Mesodermal cell (in vitro differentiated cells): ENCODE measurements around the gene CXCR6.

ENCODE experiments used
- H3K27ac ChIP-seq: 2 replicates; pipeline ENCODE4 v1.7.0; 2013; ENCODE audit warnings: mild to moderate bottlenecking, low read depth, low read length, moderate library complexity; ENCODE audit not compliant: severe bottlenecking
- H3K36me3 ChIP-seq: 2 replicates; pipeline ENCODE4 v1.7.1; 2013; ENCODE audit warnings: mild to moderate bottlenecking, low read length, moderate library complexity; ENCODE audit not compliant: control insufficient read depth, insufficient read depth
- H3K4me1 ChIP-seq: one replicate; pipeline ENCODE4 v1.7.1; 2013; ENCODE audit warnings: mild to moderate bottlenecking, low read length; ENCODE audit not compliant: insufficient read depth, control insufficient read depth, poor library complexity, severe bottlenecking
- H3K4me3 ChIP-seq: 2 replicates; pipeline ENCODE4 v1.7.0; 2013; ENCODE audit warnings: low read length, control low read depth, mild to moderate bottlenecking; ENCODE audit not compliant: insufficient read depth, poor library complexity, severe bottlenecking; ENCODE audit errors: extremely low read depth
- H3K9me3 ChIP-seq: 2 replicates; pipeline ENCODE4 v1.7.1; 2013; ENCODE audit warnings: mild to moderate bottlenecking, low read length, moderate library complexity; ENCODE audit not compliant: control insufficient read depth
- WGBS, 2 experiments: methylation state at CpG; one replicate each; pipeline ENCODE4 v1.1.5; 2013; ENCODE audit warnings: missing lambda C conversion rate in 2 of 2; ENCODE audit not compliant: insufficient coverage in 2 of 2; 5-methylcytosine and 5-hydroxymethylcytosine counted together

Gene CXCR6

GRCh38 chr3:45910892-45911291, 32.4 kb upstream of the CXCR6 start:
- Histone ChIP-seq H3K4me1 (peaks cover 12% of the 10 kb centered on the region), H3K36me3 (no peaks in the 10 kb centered on the region), H3K9me3 (no peaks in the 10 kb centered on the region), H3K4me3 (no peak overlapping the region), H3K27ac (no peak overlapping the region)
- whole genome bisulfite sequencing, 2 experiments = 90 to 93% methylated on average over 2 to 3 of the region's 4 CpGs

DNA sequence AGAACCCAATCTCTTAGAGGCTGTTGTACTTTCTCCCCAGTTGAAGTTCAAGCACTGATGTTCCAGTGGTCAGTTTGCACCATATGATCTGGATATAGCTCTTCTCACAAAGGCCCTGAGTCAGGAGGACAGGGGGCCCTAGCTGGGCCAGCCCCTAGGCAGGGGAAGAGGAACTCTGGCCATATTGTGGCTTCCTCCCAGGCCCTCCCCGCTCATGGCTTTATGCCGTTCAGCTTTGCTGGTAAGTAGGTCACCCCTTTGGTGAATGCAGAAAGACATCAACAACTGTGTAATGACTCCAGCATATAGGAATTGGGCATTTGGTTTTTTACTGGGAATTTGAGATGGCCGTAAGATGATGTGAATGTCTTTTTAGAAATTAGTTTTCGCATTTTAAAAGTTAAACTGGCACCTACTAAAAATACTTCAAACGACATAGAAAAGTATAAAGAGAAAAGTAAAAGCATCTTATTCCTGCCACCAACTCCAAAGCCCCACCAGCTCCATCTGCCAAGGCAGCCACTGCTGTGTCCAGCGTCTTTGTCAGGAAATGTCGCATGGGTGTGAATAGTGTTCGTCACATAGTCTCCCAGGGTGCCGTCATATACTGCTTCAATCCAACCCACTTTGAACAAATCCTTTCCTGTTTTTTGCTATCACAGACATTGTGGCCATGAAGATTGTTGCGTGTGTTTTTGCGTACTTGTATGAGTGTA, 31.6 kb upstream of the CXCR6 start:
- Histone ChIP-seq H3K4me1 (peaks cover 12% of the 10 kb centered on the region), H3K4me3 (no peak overlapping the region), H3K27ac (no peak overlapping the region), H3K36me3 (no peaks in the 10 kb centered on the region), H3K9me3 (no peaks in the 10 kb centered on the region)
- WGBS, 2 experiments = 80 to 92% methylated on average over 1 to 3 of the region's 11 CpGs

- H3K4me3 ChIP-seq = no peak overlapping the region
- H3K4me1 ChIP-seq = peaks cover 10% of the 10 kb centered on the region
- H3K36me3 ChIP-seq = no peaks in the 10 kb centered on the region
- H3K27ac ChIP-seq = no peak overlapping the region
- 86 to 90% methylated on average over 6 of the region's 6 CpGs for whole genome bisulfite sequencing, 2 experiments
- H3K9me3 ChIP-seq = no peaks in the 10 kb centered on the region
Observed at GRCh38 chr3:45912435-45912834, 30.8 kb upstream of the CXCR6 start.

- H3K4me3 ChIP-seq = no peak overlapping the region
- no peaks in the 10 kb centered on the region for H3K36me3 ChIP-seq
- no peak overlapping the region for H3K27ac ChIP-seq
- H3K9me3 ChIP-seq = no peaks in the 10 kb centered on the region
- 87 to 91% methylated on average over 5 to 6 of the region's 7 CpGs for WGBS, 2 experiments
- H3K4me1 ChIP-seq = peaks cover 3% of the 10 kb centered on the region
Observed at GRCh38 chr3:45914362-45915058, 28.8 kb upstream of the CXCR6 start.

GRCh38 chr3:45915059-45915439, 28.2 kb upstream of the CXCR6 start:
- no peak overlapping the region for H3K27ac ChIP-seq
- 80 to 95% methylated on average over 8 of the region's 9 CpGs for WGBS, 2 experiments
- H3K9me3 ChIP-seq = no peaks in the 10 kb centered on the region
- no peak overlapping the region for H3K4me3 ChIP-seq
- H3K36me3 ChIP-seq = peaks cover 1% of the 10 kb centered on the region
- peaks cover 3% of the 10 kb centered on the region for H3K4me1 ChIP-seq

DNA sequence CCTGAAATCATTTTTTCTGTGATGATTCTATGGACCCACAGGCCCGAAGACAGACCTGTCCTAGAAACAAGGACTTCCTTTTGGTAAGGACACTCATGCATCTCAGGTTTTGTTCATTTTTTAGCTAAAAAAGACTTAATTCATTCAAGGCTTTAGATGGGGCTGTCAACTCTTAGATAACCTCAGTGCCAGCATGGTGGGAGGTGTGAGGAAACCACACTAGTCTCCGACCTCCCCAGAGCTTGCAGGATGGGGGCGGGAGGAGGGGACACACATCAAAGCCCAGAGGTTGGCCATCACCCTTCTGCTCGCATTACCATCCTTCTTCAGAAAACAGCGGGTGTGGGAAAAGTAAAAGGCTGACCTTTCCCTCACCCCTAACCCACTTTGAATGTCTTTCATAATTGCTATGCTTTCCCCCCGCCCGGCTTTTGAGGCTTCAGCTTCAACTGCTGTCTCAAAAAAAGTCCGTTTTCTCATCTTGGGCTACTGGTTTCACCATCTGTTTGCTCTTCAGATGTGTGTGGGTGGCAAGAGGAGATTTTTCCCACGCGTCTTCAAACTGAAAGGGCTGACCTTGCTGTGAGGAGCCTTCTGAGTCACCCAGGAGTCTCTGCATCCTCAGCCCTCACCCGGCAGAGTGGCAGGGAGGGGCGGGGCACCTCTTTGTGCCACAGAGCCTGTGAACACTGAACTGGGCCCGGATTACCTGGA, 27.6 kb upstream of the CXCR6 start:
- peak overlapping the region; percentile 16 for H3K27ac ChIP-seq
- no peak overlapping the region for H3K4me3 ChIP-seq
- WGBS, 2 experiments = 33 to 38% methylated on average over 7 to 10 of the region's 13 CpGs
- H3K9me3 ChIP-seq = no peaks in the 10 kb centered on the region
- peaks cover 5% of the 10 kb centered on the region for H3K36me3 ChIP-seq
- H3K4me1 ChIP-seq = peaks cover 3% of the 10 kb centered on the region

DNA sequence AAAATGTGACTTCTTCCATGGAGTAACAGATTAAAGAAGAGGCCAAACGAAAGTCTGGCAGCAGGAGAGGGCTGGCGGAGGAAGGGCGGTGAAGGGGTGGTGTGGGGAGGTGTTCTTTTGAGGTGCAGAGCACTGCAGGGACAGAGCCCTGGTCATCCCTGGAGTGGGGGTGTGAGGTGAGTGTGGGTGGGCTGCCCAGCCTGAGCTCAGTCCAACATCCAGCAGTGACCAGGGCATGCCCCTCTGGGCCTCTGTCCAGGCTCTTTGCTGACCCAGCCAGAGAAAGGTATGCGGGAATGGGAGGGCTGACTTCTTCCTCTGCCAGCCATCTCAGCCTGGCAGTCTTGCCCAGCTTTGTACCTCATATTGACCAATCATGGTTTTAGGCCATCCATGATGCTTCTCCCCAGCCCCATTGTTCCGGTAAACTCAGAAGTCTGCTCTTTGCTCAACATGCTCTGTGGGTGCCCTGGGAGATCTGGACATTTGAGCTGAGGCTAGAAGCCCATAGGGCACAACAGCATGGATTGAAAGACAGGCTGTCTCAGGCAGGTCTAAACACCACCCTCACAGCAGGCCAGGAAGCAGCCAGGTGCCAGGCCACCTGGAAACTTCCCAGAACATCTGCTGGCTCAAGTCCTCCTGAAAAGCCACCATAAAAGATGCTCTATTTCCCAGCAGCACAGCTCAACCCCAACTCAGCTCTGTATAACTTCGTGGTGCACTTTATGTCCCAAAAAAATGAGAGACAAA, 25.9 kb upstream of the CXCR6 start:
- Histone ChIP-seq H3K9me3 (no peaks in the 10 kb centered on the region), H3K27ac (no peak overlapping the region), H3K4me1 (peaks cover 3% of the 10 kb centered on the region), H3K36me3 (peaks cover 5% of the 10 kb centered on the region), H3K4me3 (no peak overlapping the region)
- WGBS, 2 experiments = 92 to 93% methylated on average over 3 to 5 of the region's 6 CpGs

- peaks cover 11% of the 10 kb centered on the region for H3K36me3 ChIP-seq
- no peak overlapping the region for H3K27ac ChIP-seq
- H3K4me1 ChIP-seq = no peaks in the 10 kb centered on the region
- H3K9me3 ChIP-seq = no peaks in the 10 kb centered on the region
- no peak overlapping the region for H3K4me3 ChIP-seq
- 94 to 95% methylated on average over 12 to 14 of the region's 14 CpGs for WGBS, 2 experiments
Observed at GRCh38 chr3:45921158-45922038, 21.9 kb upstream of the CXCR6 start.

- Histone ChIP-seq H3K4me3 (no peak overlapping the region), H3K36me3 (peaks cover 11% of the 10 kb centered on the region), H3K27ac (no peak overlapping the region), H3K4me1 (no peaks in the 10 kb centered on the region), H3K9me3 (no peaks in the 10 kb centered on the region)
- 80 to 100% methylated on average over 2 to 3 of the region's 3 CpGs for WGBS, 2 experiments
Observed at GRCh38 chr3:45922039-45922326, 21.3 kb upstream of the CXCR6 start.
